HEK293 (cell line): Measurements from ENCODE around the gene HADHB.
"Not testable (repeated sequence)": the region's sequence is repeated elsewhere in the genome, so short reads cannot be mapped to it uniquely, and the experiment has no call there.

ENCODE experiments used
- CTCF ChIA-PET: fragments of 350-600 bp; formaldehyde crosslinking; extraction: SDS; loops from one replicate; lab custom pipeline; 2021; ENCODE audit warnings: antibody characterized with exemption; lab: Yijun Ruan, JAX
- POLR2A ChIA-PET: fragments of 300-600 bp; formaldehyde crosslinking; extraction: SDS; loops from one replicate; lab custom pipeline; 2020; ENCODE audit warnings: antibody characterized with exemption, inconsistent platforms; lab: Yijun Ruan, JAX
- H3K27ac ChIP-seq: fragments of 200-500 bp; sonication (Bioruptor generic); 2 replicates; pipeline ENCODE4 v1.5.1; 2014; ENCODE audit warnings: low read depth, low read length, control low read depth, inconsistent platforms; ENCODE audit errors: extremely low read depth
- H3K36me3 ChIP-seq, 2 experiments: fragments of 200-500 bp in 1 of 2; sonication (Bioruptor generic) in 1 of 2; 1 replicate in 1 of 2; 2 replicates in 1 of 2; pipeline ENCODE4 v1.5.1; 2014 to 2017; ENCODE audit warnings: inconsistent platforms in 2 of 2, low read length in 2 of 2; ENCODE audit not compliant: control insufficient read depth in 2 of 2, insufficient read depth in 1 of 2
- H3K4me1 ChIP-seq: fragments of 200-500 bp; sonication (Bioruptor generic); 2 replicates; pipeline ENCODE4 v1.5.1; 2014; ENCODE audit warnings: mild to moderate bottlenecking, low read length, inconsistent platforms; ENCODE audit not compliant: control insufficient read depth, insufficient read depth
- H3K4me3 ChIP-seq: 2 replicates; pipeline ENCODE4 v1.5.1; 2011; ENCODE audit warnings: low read depth, mild to moderate bottlenecking, control low read depth, low read length, moderate library complexity
- H3K9me3 ChIP-seq: fragments of 200-500 bp; sonication (Bioruptor generic); 2 replicates; pipeline ENCODE4 v1.5.1; 2014; ENCODE audit warnings: low read depth, low read length, inconsistent platforms; ENCODE audit not compliant: control insufficient read depth, insufficient read depth
- FEZF1 ChIP-seq: fragments of 450-650 bp; formaldehyde crosslinking; IDR thresholded peaks from 2 replicates; pipeline ENCODE4 v1.5.1; 2016; ENCODE audit warnings: missing biosample characterization, missing genetic modification characterization
- KLF16 ChIP-seq: fragments of 450-650 bp; formaldehyde crosslinking; IDR thresholded peaks from 2 replicates; pipeline ENCODE4 v1.5.1; 2017; ENCODE audit warnings: missing biosample characterization, missing genetic modification characterization
- KLF8 ChIP-seq: fragments of 450-650 bp; formaldehyde crosslinking; IDR thresholded peaks from 2 replicates; pipeline ENCODE4 v1.5.1; 2016; ENCODE audit warnings: missing biosample characterization, missing genetic modification characterization
- OVOL3 ChIP-seq: fragments of 450-650 bp; formaldehyde crosslinking; IDR thresholded peaks from 2 replicates; pipeline ENCODE4 v1.5.1; 2016; ENCODE audit warnings: missing biosample characterization, missing genetic modification characterization
- PRDM1 ChIP-seq: fragments of 450-650 bp; formaldehyde crosslinking; IDR thresholded peaks from 2 replicates; pipeline ENCODE4; 2016; ENCODE audit warnings: missing biosample characterization, missing genetic modification characterization
- SCRT2 ChIP-seq: fragments of 450-650 bp; formaldehyde crosslinking; IDR thresholded peaks from 2 replicates; pipeline ENCODE4 v1.5.1; 2016; ENCODE audit warnings: missing biosample characterization, missing genetic modification characterization
- ZBTB17 ChIP-seq: fragments of 450-650 bp; formaldehyde crosslinking; IDR thresholded peaks from 2 replicates; pipeline ENCODE4 v1.5.1; 2016; ENCODE audit warnings: missing biosample characterization, missing genetic modification characterization
- ZEB2 ChIP-seq: fragments of 450-650 bp; formaldehyde crosslinking; IDR thresholded peaks from 2 replicates; pipeline ENCODE4 v1.5.1; 2016; ENCODE audit warnings: missing biosample characterization, missing genetic modification characterization
- ZNF121 ChIP-seq: fragments of 450-650 bp; formaldehyde crosslinking; IDR thresholded peaks from 2 replicates; pipeline ENCODE4 v1.5.1; 2016; ENCODE audit warnings: missing biosample characterization, missing genetic modification characterization
- ZNF138 ChIP-seq: fragments of 450-650 bp; formaldehyde crosslinking; IDR thresholded peaks from 2 replicates; pipeline ENCODE4 v1.5.1; 2016; ENCODE audit warnings: missing biosample characterization, missing genetic modification characterization, borderline replicate concordance
- ZNF2 ChIP-seq: fragments of 450-650 bp; formaldehyde crosslinking; IDR thresholded peaks from 2 replicates; pipeline ENCODE4 v1.5.1; 2016; ENCODE audit warnings: missing biosample characterization, missing genetic modification characterization
- ZNF248 ChIP-seq: fragments of 450-650 bp; formaldehyde crosslinking; IDR thresholded peaks from 2 replicates; pipeline ENCODE4 v1.5.1; 2017; ENCODE audit warnings: missing biosample characterization, missing genetic modification characterization
- ZNF391 ChIP-seq: fragments of 450-650 bp; formaldehyde crosslinking; IDR thresholded peaks from 2 replicates; pipeline ENCODE4 v1.5.1; 2016; ENCODE audit warnings: low read depth, missing biosample characterization, missing genetic modification characterization, borderline replicate concordance
- ZNF404 ChIP-seq: fragments of 450-650 bp; formaldehyde crosslinking; IDR thresholded peaks from 2 replicates; pipeline ENCODE4 v1.5.1; 2017; ENCODE audit warnings: missing biosample characterization, missing genetic modification characterization
- ZNF654 ChIP-seq: fragments of 450-650 bp; formaldehyde crosslinking; IDR thresholded peaks from 2 replicates; pipeline ENCODE4 v1.5.1; 2016; ENCODE audit warnings: low read depth, missing biosample characterization, missing genetic modification characterization
- ZNF664 ChIP-seq: fragments of 450-650 bp; formaldehyde crosslinking; IDR thresholded peaks from 2 replicates; pipeline ENCODE4 v1.5.1; 2016; ENCODE audit warnings: missing biosample characterization, missing genetic modification characterization
- ZNF670 ChIP-seq: fragments of 450-650 bp; formaldehyde crosslinking; IDR thresholded peaks from 2 replicates; pipeline ENCODE4 v1.5.1; 2016; ENCODE audit warnings: missing biosample characterization, missing genetic modification characterization, low read depth
- ZSCAN30 ChIP-seq: fragments of 450-650 bp; IDR thresholded peaks from 2 replicates; pipeline ENCODE4 v1.5.1; 2018; ENCODE audit warnings: missing biosample characterization, mild to moderate bottlenecking, missing genetic modification characterization, moderate library complexity
- TF ChIP-seq, protein P1 (sequence below): fragments of 450-650 bp; formaldehyde crosslinking; IDR thresholded peaks from 2 replicates; pipeline ENCODE4 v1.5.1; 2016; ENCODE audit warnings: missing biosample characterization, missing genetic modification characterization
- TF ChIP-seq, protein P2 (sequence below): fragments of 450-650 bp; formaldehyde crosslinking; IDR thresholded peaks from 2 replicates; pipeline ENCODE4 v1.5.1; 2016; ENCODE audit warnings: missing biosample characterization, missing genetic modification characterization
- TF ChIP-seq, protein P3 (sequence below): fragments of 450-650 bp; formaldehyde crosslinking; IDR thresholded peaks from 2 replicates; pipeline ENCODE4 v1.5.1; 2016; ENCODE audit warnings: missing biosample characterization, missing genetic modification characterization
- TF ChIP-seq, protein P4 (sequence below): fragments of 450-650 bp; formaldehyde crosslinking; IDR thresholded peaks from 2 replicates; pipeline ENCODE4 v1.5.1; 2016; ENCODE audit warnings: missing biosample characterization, missing genetic modification characterization
- TF ChIP-seq, protein P5 (sequence below): fragments of 450-650 bp; formaldehyde crosslinking; optimal IDR thresholded peaks from 2 replicates; pipeline ENCODE3; 2016; ENCODE audit warnings: missing biosample characterization, mild to moderate bottlenecking, missing genetic modification characterization

HADHB gene

DNA sequence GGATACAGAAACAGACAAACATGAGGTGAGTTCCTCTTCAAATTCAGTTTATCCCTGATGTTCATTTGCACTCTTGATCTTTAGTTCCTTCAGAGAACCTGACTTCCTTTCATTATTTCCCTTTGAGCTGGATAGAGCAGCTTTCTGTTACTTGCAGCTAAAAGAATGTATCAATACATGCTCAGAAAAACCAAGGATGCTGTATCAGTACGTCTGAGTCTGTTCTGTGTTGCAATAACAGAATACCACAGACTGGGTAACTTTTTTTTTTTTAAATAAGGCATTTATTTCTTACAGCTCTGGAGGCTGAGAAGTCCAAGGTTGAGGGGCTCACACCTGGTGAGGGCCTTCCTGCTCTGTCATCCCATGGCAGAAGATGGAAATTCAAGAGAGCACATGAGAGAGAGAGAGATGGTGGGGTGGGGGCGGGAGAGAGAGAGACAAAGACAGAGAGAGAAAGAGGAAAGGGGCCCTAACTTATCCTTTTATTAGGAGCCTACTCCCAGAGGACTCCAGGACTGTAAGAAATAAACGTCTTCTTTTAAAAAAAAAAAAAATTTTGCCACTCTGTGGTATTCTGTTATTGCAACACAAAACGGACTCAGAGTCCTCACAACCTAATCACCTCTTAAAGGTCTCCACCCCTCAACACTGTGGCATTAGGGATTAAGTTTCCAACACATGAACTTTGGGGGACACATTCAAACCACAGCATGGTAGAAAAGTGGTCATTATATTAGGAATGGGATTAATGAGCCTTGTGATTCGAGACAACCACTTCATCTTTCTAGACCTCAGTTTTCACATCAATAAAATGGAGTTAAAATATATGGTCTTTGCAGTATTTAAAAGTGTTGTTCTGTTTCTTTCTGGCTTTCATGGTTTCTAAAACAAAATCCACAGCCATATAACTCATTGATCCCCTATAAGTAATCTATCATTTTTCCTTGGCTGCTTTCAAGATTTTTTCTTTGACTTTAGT is 82.8 kb downstream of the HADHB start:
- Histone ChIP-seq H3K9me3 (no peaks in the 10 kb centered on the region), H3K4me1 (no peaks in the 10 kb centered on the region), H3K4me3 (no peak overlapping the region), H3K36me3 (no peaks in the 10 kb centered on the region), H3K27ac (no peak overlapping the region)
- TF ChIP-seq KLF8 (tag by site-specific recombination): no peak
- TF ChIP-seq ZSCAN30: no peak
- TF ChIP-seq FEZF1 (tag by site-specific recombination): no peak
- no peak for TF ChIP-seq ZNF138
- no peak for TF ChIP-seq ZNF248
- TF ChIP-seq, protein P1, sequence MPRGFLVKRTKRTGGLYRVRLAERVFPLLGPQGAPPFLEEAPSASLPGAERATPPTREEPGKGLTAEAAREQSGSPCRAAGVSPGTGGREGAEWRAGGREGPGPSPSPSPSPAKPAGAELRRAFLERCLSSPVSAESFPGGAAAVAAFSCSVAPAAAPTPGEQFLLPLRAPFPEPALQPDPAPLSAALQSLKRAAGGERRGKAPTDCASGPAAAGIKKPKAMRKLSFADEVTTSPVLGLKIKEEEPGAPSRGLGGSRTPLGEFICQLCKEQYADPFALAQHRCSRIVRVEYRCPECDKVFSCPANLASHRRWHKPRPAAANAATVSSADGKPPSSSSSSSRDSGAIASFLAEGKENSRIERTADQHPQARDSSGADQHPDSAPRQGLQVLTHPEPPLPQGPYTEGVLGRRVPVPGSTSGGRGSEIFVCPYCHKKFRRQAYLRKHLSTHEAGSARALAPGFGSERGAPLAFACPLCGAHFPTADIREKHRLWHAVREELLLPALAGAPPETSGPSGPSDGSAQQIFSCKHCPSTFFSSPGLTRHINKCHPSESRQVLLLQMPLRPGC (tag by site-specific recombination): no peak
- TF ChIP-seq, protein P2, sequence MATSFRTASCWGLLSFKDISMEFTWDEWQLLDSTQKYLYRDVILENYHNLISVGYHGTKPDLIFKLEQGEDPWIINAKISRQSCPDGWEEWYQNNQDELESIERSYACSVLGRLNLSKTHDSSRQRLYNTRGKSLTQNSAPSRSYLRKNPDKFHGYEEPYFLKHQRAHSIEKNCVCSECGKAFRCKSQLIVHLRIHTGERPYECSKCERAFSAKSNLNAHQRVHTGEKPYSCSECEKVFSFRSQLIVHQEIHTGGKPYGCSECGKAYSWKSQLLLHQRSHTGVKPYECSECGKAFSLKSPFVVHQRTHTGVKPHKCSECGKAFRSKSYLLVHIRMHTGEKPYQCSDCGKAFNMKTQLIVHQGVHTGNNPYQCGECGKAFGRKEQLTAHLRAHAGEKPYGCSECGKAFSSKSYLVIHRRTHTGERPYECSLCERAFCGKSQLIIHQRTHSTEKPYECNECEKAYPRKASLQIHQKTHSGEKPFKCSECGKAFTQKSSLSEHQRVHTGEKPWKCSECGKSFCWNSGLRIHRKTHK (tag by site-specific recombination): no peak
- TF ChIP-seq ZNF664 (tag by site-specific recombination): no peak
- no peak for TF ChIP-seq OVOL3 (tag by site-specific recombination)
- CTCF ChIA-PET: interaction anchor here (0.6 to 0.9 kb wide), 2 partner anchors 17 to 142 kb away, joined by 3 to 5 read pairs; no protein-coding TSS in a partner anchor
- POLR2A ChIA-PET: no interaction called here

DNA sequence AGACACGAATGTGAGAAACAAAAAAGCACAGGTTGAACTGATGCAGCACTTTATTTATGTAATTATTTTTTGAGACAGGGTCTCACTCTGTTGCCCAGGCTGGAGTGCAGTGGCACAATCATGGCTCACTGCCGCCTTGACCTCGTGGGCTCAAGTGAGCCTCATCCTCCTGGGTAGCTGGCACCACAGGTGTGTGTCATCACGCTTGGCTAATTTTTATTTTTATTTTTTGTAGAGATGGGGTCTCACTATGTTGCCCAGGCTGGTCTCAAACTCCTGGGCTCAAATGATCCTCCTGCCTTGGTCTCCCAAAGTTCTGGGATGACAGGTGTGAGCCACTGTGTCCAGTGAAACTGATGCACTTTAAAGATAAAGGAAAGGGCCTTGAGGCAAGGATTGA is 84.3 kb downstream of the HADHB start:
- H3K4me1 ChIP-seq, H3K4me3 ChIP-seq, H3K27ac ChIP-seq, H3K9me3 ChIP-seq, H3K36me3 ChIP-seq, POLR2A ChIA-PET: not testable (repeated sequence)
- TF ChIP-seq ZNF121 (tag by site-specific recombination): peak; percentile 96
- CTCF ChIA-PET: interaction anchor here (0.9 to 2.3 kb wide), 4 partner anchors 9 to 84 kb away, joined by 4 to 7 read pairs (median 5); partner anchors contain the start of genes HADHA and HADHB

DNA sequence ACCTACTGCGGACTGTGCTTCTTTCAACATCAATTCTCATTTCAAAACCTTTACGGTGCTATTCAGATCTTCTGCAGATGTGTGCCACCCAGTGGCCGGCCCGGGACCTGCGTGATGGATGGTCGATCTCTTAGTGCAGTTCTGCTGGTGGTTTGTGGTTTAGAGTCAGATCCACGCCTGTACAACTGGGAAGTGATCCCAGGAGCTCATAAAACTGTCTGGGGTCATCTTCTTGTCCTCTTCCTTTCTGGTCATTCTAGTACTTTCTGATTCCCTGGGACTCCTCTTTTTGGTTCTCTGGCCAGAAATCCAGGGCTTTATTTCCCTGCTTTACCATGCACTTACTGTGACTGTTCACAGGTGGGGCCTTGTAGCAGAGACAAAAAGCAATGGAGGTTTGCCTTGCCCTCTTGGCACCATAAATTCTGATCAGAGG is 85.4 kb downstream of the HADHB start:
- CTCF ChIA-PET: interaction anchor here (0.6 to 2.3 kb wide), 18 partner anchors 8 to 417 kb away, joined by 3 to 7 read pairs (median 4); partner anchors contain the start of genes HADHA and HADHB
- Histone ChIP-seq H3K27ac (no peak overlapping the region), H3K36me3 (no peaks in the 10 kb centered on the region), H3K4me1 (no peaks in the 10 kb centered on the region), H3K4me3 (no peak overlapping the region), H3K9me3 (no peaks in the 10 kb centered on the region)
- POLR2A ChIA-PET: interaction anchor here (0.6 to 1.1 kb wide), 2 partner anchors 16 to 475 kb away, joined by 3 read pairs; partner anchors contain the start of gene SELENOI
- TF ChIP-seq PRDM1 (tag by site-specific recombination) (no peak), SCRT2 (tag by site-specific recombination) (0 out of 2 replicates have a peak, but pooled peaks have one; percentile 28), ZBTB17 (tag by site-specific recombination) (peak; percentile 71), ZEB2 (tag by site-specific recombination) (no peak), ZNF654 (tag by site-specific recombination) (peak; percentile 67), KLF16 (tag by site-specific recombination) (no peak), ZNF404 (tag by site-specific recombination) (no peak), ZNF670 (tag by site-specific recombination) (no peak), ZNF391 (tag by site-specific recombination) (no peak), ZNF2 (tag by site-specific recombination) (0 out of 2 replicates have a peak, but pooled peaks have one; percentile 37)
- TF ChIP-seq, protein P3, sequence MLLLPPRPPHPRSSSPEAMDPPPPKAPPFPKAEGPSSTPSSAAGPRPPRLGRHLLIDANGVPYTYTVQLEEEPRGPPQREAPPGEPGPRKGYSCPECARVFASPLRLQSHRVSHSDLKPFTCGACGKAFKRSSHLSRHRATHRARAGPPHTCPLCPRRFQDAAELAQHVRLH: no peak
- TF ChIP-seq, protein P4, sequence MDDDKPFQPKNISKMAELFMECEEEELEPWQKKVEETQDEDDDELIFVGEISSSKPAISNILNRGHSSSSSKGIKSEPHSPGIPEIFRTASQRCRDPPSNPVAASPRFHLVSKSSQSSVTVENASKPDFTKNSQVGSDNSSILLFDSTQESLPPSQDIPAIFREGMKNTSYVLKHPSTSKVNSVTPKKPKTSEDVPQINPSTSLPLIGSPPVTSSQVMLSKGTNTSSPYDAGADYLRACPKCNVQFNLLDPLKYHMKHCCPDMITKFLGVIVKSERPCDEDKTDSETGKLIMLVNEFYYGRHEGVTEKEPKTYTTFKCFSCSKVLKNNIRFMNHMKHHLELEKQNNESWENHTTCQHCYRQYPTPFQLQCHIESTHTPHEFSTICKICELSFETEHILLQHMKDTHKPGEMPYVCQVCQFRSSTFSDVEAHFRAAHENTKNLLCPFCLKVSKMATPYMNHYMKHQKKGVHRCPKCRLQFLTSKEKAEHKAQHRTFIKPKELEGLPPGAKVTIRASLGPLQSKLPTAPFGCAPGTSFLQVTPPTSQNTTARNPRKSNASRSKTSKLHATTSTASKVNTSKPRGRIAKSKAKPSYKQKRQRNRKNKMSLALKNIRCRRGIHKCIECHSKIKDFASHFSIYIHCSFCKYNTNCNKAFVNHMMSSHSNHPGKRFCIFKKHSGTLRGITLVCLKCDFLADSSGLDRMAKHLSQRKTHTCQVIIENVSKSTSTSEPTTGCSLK: no peak
- TF ChIP-seq, protein P5, sequence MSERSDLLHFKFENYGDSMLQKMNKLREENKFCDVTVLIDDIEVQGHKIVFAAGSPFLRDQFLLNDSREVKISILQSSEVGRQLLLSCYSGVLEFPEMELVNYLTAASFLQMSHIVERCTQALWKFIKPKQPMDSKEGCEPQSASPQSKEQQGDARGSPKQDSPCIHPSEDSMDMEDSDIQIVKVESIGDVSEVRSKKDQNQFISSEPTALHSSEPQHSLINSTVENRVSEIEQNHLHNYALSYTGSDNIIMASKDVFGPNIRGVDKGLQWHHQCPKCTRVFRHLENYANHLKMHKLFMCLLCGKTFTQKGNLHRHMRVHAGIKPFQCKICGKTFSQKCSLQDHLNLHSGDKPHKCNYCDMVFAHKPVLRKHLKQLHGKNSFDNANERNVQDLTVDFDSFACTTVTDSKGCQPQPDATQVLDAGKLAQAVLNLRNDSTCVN (tag by site-specific recombination): no peak
